Brain microvascular endothelial cell (primary cell): ENCODE results near the gene UBE2G2.

ENCODE experiments used
- DNase-seq: peaks from one replicate; pipeline ENCODE4 v3.0.0-alpha.2; 2020
- H3K27ac ChIP-seq: fragments of 250-450 bp; sonication (Bioruptor Pico); 2 replicates; pipeline ENCODE4 v1.5.1; 2020; ENCODE audit warnings: mild to moderate bottlenecking, moderate library complexity
- H3K27me3 ChIP-seq: fragments of 250-450 bp; sonication (Bioruptor Pico); replicated peaks from 2 replicates; pipeline ENCODE4 v1.5.1; 2020; ENCODE audit warnings: mild to moderate bottlenecking
- H3K36me3 ChIP-seq: fragments of 250-450 bp; sonication (Bioruptor Pico); replicated peaks from 2 replicates; pipeline ENCODE4 v1.5.1; 2020; ENCODE audit warnings: mild to moderate bottlenecking
- H3K4me3 ChIP-seq: 2 replicates; pipeline ENCODE4 v1.5.1; 2011; ENCODE audit warnings: low read depth, mild to moderate bottlenecking, control low read depth, low read length, moderate library complexity
- CTCF ChIP-seq: IDR thresholded peaks from 2 replicates; pipeline ENCODE4 v1.5.1; 2011; ENCODE audit warnings: low read depth, mild to moderate bottlenecking, moderate library complexity, low read length, control low read depth, inconsistent platforms; ENCODE audit errors: missing control alignments
- in situ Hi-C: cut with HindIII; loops from 2 replicates; pipeline ENCODE4 v1.10.0; 2017; ENCODE audit warnings: low sequenced_read_pairs, low pct_ligation_motif_present

Gene UBE2G2

GRCh38 chr21:44828362-44829056, 26.9 kb upstream of the UBE2G2 start:
- H3K27me3 ChIP-seq = no peaks in the 10 kb centered on the region
- no peaks in the 10 kb centered on the region for H3K36me3 ChIP-seq
- no peak for DNase-seq
- H3K27ac ChIP-seq = no peak overlapping the region
- TF ChIP-seq CTCF = no peak
- H3K4me3 ChIP-seq = no peak overlapping the region
- in situ Hi-C loops = no loop called here

GRCh38 chr21:44823179-44823660, 21.6 kb upstream of the UBE2G2 start:
- in situ Hi-C loops = no loop called here
- Histone ChIP-seq H3K27me3 (no peaks in the 10 kb centered on the region), H3K27ac (no peak overlapping the region), H3K36me3 (no peaks in the 10 kb centered on the region), H3K4me3 (no peak overlapping the region)
- DNase-seq = no peak
- TF ChIP-seq CTCF = no peak

GRCh38 chr21:44822484-44823178, 21.0 kb upstream of the UBE2G2 start:
- H3K27me3 ChIP-seq = no peaks in the 10 kb centered on the region
- H3K36me3 ChIP-seq = no peaks in the 10 kb centered on the region
- no peak for DNase-seq
- no peak for TF ChIP-seq CTCF
- H3K27ac ChIP-seq = no peak overlapping the region
- no peak overlapping the region for H3K4me3 ChIP-seq
- in situ Hi-C loops = no loop called here

- Histone ChIP-seq H3K27ac (no peak overlapping the region), H3K27me3 (no peaks in the 10 kb centered on the region), H3K4me3 (no peak overlapping the region), H3K36me3 (no peaks in the 10 kb centered on the region)
- no peak for TF ChIP-seq CTCF
- in situ Hi-C loops = no loop called here
- peak; percentile 22 for DNase-seq
Observed at GRCh38 chr21:44820851-44821250, 19.2 kb upstream of the UBE2G2 start.

GRCh38 chr21:44819283-44820243, 17.9 kb upstream of the UBE2G2 start:
- Histone ChIP-seq H3K27me3 (no peaks in the 10 kb centered on the region), H3K27ac (no peak overlapping the region), H3K36me3 (no peaks in the 10 kb centered on the region), H3K4me3 (no peak overlapping the region)
- TF ChIP-seq CTCF = no peak
- in situ Hi-C loops = no loop called here
- no peak for DNase-seq
